Measurements from ENCODE around the gene STK17A. TPM values are rescaled to one million over a fixed set of nuclear protein-coding genes. Genes with fewer than 3 reads are reported as not detected.

STK17A gene
- total and polyA plus RNA-seq, 2 of the 8 experiments (the other 6 are each of a cell fraction or from before 2014, with no cell fraction given) = 2.2 to 12.2 TPM

DNA sequence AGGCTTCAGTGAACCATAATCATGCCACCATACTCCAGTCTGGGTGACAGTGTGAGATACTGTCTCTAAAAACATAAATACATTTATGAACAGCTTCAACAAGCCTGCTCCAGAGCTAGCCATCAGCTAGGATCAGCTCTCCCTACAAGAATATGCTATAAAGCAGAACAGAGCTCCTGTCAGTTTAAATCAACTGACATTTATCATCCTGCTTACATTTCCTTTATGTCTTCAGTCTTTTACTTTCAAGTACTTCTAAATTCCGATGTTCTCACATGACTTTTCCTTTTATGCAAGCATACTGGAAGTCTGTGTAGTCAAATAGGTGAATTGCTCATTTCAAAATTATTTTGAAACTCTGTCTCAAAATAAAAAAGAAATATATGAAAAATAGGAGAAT lies 81.8 kb downstream of the STK17A start (continued):
- no peak for TF ChIP-seq RAD21 (IDR thresholded peaks at IDR 0.05 in 1 of 2, conservative IDR thresholded peaks at IDR 0.05 in 1 of 2; ENCODE audit: low read depth in 2 of 2, low read length in 2 of 2)
- TF ChIP-seq SIN3A (conservative IDR thresholded peaks at IDR 0.05 in 1 of 2, IDR thresholded peaks at IDR 0.05 in 1 of 2; ENCODE audit: low read depth in 1 of 2, low read length in 2 of 2) = no peak
- no peak for TF ChIP-seq CTBP2 (IDR thresholded peaks at IDR 0.05; ENCODE audit: borderline replicate concordance, insufficient read depth, insufficient read length, low read length)
- TF ChIP-seq, protein P1, sequence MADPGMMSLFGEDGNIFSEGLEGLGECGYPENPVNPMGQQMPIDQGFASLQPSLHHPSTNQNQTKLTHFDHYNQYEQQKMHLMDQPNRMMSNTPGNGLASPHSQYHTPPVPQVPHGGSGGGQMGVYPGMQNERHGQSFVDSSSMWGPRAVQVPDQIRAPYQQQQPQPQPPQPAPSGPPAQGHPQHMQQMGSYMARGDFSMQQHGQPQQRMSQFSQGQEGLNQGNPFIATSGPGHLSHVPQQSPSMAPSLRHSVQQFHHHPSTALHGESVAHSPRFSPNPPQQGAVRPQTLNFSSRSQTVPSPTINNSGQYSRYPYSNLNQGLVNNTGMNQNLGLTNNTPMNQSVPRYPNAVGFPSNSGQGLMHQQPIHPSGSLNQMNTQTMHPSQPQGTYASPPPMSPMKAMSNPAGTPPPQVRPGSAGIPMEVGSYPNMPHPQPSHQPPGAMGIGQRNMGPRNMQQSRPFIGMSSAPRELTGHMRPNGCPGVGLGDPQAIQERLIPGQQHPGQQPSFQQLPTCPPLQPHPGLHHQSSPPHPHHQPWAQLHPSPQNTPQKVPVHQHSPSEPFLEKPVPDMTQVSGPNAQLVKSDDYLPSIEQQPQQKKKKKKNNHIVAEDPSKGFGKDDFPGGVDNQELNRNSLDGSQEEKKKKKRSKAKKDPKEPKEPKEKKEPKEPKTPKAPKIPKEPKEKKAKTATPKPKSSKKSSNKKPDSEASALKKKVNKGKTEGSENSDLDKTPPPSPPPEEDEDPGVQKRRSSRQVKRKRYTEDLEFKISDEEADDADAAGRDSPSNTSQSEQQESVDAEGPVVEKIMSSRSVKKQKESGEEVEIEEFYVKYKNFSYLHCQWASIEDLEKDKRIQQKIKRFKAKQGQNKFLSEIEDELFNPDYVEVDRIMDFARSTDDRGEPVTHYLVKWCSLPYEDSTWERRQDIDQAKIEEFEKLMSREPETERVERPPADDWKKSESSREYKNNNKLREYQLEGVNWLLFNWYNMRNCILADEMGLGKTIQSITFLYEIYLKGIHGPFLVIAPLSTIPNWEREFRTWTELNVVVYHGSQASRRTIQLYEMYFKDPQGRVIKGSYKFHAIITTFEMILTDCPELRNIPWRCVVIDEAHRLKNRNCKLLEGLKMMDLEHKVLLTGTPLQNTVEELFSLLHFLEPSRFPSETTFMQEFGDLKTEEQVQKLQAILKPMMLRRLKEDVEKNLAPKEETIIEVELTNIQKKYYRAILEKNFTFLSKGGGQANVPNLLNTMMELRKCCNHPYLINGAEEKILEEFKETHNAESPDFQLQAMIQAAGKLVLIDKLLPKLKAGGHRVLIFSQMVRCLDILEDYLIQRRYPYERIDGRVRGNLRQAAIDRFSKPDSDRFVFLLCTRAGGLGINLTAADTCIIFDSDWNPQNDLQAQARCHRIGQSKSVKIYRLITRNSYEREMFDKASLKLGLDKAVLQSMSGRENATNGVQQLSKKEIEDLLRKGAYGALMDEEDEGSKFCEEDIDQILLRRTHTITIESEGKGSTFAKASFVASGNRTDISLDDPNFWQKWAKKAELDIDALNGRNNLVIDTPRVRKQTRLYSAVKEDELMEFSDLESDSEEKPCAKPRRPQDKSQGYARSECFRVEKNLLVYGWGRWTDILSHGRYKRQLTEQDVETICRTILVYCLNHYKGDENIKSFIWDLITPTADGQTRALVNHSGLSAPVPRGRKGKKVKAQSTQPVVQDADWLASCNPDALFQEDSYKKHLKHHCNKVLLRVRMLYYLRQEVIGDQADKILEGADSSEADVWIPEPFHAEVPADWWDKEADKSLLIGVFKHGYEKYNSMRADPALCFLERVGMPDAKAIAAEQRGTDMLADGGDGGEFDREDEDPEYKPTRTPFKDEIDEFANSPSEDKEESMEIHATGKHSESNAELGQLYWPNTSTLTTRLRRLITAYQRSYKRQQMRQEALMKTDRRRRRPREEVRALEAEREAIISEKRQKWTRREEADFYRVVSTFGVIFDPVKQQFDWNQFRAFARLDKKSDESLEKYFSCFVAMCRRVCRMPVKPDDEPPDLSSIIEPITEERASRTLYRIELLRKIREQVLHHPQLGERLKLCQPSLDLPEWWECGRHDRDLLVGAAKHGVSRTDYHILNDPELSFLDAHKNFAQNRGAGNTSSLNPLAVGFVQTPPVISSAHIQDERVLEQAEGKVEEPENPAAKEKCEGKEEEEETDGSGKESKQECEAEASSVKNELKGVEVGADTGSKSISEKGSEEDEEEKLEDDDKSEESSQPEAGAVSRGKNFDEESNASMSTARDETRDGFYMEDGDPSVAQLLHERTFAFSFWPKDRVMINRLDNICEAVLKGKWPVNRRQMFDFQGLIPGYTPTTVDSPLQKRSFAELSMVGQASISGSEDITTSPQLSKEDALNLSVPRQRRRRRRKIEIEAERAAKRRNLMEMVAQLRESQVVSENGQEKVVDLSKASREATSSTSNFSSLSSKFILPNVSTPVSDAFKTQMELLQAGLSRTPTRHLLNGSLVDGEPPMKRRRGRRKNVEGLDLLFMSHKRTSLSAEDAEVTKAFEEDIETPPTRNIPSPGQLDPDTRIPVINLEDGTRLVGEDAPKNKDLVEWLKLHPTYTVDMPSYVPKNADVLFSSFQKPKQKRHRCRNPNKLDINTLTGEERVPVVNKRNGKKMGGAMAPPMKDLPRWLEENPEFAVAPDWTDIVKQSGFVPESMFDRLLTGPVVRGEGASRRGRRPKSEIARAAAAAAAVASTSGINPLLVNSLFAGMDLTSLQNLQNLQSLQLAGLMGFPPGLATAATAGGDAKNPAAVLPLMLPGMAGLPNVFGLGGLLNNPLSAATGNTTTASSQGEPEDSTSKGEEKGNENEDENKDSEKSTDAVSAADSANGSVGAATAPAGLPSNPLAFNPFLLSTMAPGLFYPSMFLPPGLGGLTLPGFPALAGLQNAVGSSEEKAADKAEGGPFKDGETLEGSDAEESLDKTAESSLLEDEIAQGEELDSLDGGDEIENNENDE (IDR thresholded peaks at IDR 0.05; ENCODE audit: insufficient replicate concordance, low read length) = no peak
- TF ChIP-seq KDM5A (IDR thresholded peaks at IDR 0.05; ENCODE audit: low read length) = no peak
- no peak for TF ChIP-seq YY1 (IDR thresholded peaks at IDR 0.05; ENCODE audit: low read depth, low read length)
